Gastrocnemius medialis (tissue), 4 donors: ENCODE results near the gene CACNA1C.

Source experiments
- POLR2A ChIP-seq, 2 donors: fragments of 450-650 bp; IDR thresholded peaks; one replicate each; pipeline ENCODE4 v1.6.1; 2017; ENCODE audit warnings: antibody characterized with exemption in 2 of 2, mild to moderate bottlenecking in 2 of 2, moderate library complexity in 2 of 2
- TF ChIP-seq, protein P1 (sequence below), 5 experiments: fragments of 450-650 bp in 3 of 5; fragments of 200-600 bp in 2 of 5; sonication (generic) in 2 of 5; IDR thresholded peaks in 4 of 5; conservative IDR thresholded peaks in 1 of 5; 1 replicate in 4 of 5; 2 replicates in 1 of 5; pipeline ENCODE4 v1.5.1; 2016 to 2019; ENCODE audit warnings: antibody characterized with exemption in 5 of 5, mild to moderate bottlenecking in 3 of 5, moderate library complexity in 3 of 5

DNA sequence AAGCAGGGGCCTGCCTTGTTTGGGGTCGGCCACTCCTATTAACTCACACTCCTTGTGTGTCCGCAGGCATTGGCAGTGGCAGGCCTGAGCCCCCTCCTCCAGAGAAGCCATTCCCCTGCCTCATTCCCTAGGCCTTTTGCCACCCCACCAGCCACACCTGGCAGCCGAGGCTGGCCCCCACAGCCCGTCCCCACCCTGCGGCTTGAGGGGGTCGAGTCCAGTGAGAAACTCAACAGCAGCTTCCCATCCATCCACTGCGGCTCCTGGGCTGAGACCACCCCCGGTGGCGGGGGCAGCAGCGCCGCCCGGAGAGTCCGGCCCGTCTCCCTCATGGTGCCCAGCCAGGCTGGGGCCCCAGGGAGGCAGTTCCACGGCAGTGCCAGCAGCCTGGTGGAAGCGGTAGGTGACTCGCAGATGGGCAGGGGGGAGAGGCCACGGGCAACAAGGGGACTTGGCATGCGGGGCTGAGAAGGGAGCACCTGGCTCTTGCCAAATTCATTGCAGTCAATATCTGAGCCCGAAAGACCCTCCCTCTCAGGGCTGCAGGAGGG is 635.7 kb downstream of the CACNA1C start:
- TF ChIP-seq, protein P1, sequence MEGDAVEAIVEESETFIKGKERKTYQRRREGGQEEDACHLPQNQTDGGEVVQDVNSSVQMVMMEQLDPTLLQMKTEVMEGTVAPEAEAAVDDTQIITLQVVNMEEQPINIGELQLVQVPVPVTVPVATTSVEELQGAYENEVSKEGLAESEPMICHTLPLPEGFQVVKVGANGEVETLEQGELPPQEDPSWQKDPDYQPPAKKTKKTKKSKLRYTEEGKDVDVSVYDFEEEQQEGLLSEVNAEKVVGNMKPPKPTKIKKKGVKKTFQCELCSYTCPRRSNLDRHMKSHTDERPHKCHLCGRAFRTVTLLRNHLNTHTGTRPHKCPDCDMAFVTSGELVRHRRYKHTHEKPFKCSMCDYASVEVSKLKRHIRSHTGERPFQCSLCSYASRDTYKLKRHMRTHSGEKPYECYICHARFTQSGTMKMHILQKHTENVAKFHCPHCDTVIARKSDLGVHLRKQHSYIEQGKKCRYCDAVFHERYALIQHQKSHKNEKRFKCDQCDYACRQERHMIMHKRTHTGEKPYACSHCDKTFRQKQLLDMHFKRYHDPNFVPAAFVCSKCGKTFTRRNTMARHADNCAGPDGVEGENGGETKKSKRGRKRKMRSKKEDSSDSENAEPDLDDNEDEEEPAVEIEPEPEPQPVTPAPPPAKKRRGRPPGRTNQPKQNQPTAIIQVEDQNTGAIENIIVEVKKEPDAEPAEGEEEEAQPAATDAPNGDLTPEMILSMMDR (IDR thresholded peaks at IDR 0.05 in 4 of 5, conservative IDR thresholded peaks at IDR 0.05 in 1 of 5), result no peak
- no peak for TF ChIP-seq POLR2A (IDR thresholded peaks at IDR 0.05)
